CD14-positive monocyte (primary cell): ENCODE data around the gene MEX3D. TPM values are rescaled to one million over a fixed set of nuclear protein-coding genes. Genes with fewer than 3 reads are reported as not detected.

Experiments
- DNase-seq, 3 donors: peaks; one replicate each; pipeline ENCODE4 v3.0.0-alpha.2; 2011 to 2022
- H2AFZ ChIP-seq: 2 replicates; pipeline ENCODE4 v1.6.0; 2012; ENCODE audit warnings: mild to moderate bottlenecking, low read depth, low read length, inconsistent platforms; ENCODE audit not compliant: insufficient read depth, poor library complexity, severe bottlenecking
- H3K27ac ChIP-seq, 2 donors: 1 replicate in 1 of 2; 2 replicates in 1 of 2; pipeline ENCODE4 v1.5.1; 2012 to 2013; ENCODE audit warnings: low read length in 2 of 2, control low read depth in 1 of 2, inconsistent platforms in 1 of 2, low read depth in 1 of 2, mild to moderate bottlenecking in 1 of 2
- H3K27me3 ChIP-seq, 2 donors: one replicate each; pipeline versions ENCODE4 v1.6.0 to v1.6.1; 2011 to 2013; ENCODE audit warnings: low read length in 2 of 2; ENCODE audit not compliant: control insufficient read depth in 2 of 2, insufficient read depth in 2 of 2
- H3K36me3 ChIP-seq, 2 donors: replicated peaks in 1 of 2; 1 replicate in 1 of 2; 2 replicates in 1 of 2; pipeline versions ENCODE4 v1.5.1 to v1.6.1; 2012 to 2013; ENCODE audit warnings: low read length in 2 of 2, control low read depth in 1 of 2, inconsistent platforms in 1 of 2, mild to moderate bottlenecking in 1 of 2; ENCODE audit not compliant: insufficient read depth in 2 of 2, control insufficient read depth in 1 of 2
- H3K4me1 ChIP-seq, 2 donors: 1 replicate in 1 of 2; 2 replicates in 1 of 2; pipeline versions ENCODE4 v1.5.1 to v1.6.1; 2012 to 2013; ENCODE audit warnings: low read length in 2 of 2, control low read depth in 1 of 2, inconsistent platforms in 1 of 2, mild to moderate bottlenecking in 1 of 2, moderate library complexity in 1 of 2; ENCODE audit not compliant: insufficient read depth in 2 of 2, control insufficient read depth in 1 of 2
- H3K4me2 ChIP-seq: replicated peaks from 2 replicates; pipeline ENCODE3; 2012; ENCODE audit warnings: low read length, moderate library complexity, mild to moderate bottlenecking; ENCODE audit not compliant: poor library complexity, severe bottlenecking; ENCODE audit errors: extremely low read depth
- H3K4me3 ChIP-seq, 3 experiments: fragments of 200-600 bp in 1 of 3; sonication (generic) in 1 of 3; replicated peaks in 1 of 3; 1 replicate in 2 of 3; 2 replicates in 1 of 3; pipeline ENCODE4 v1.5.1; 2011 to 2013; ENCODE audit warnings: low read length in 3 of 3, mild to moderate bottlenecking in 3 of 3, control low read depth in 2 of 3, low read depth in 2 of 3, inconsistent platforms in 1 of 3, moderate library complexity in 1 of 3
- H3K79me2 ChIP-seq: 2 replicates; pipeline ENCODE4 v1.6.0; 2012; ENCODE audit warnings: mild to moderate bottlenecking, control low read depth, inconsistent platforms, low read length, moderate library complexity; ENCODE audit not compliant: insufficient read depth
- H3K9ac ChIP-seq: 2 replicates; pipeline ENCODE4 v1.6.0; 2017; ENCODE audit warnings: low read length, mild to moderate bottlenecking; ENCODE audit not compliant: insufficient read depth, poor library complexity, severe bottlenecking
- H3K9me3 ChIP-seq, 2 donors: replicated peaks in 1 of 2; 1 replicate in 1 of 2; 2 replicates in 1 of 2; pipeline versions ENCODE4 v1.5.1 to v1.6.1; 2012 to 2013; ENCODE audit warnings: low read length in 2 of 2, control low read depth in 1 of 2; ENCODE audit not compliant: control insufficient read depth in 1 of 2, insufficient read depth in 1 of 2
- H4K20me1 ChIP-seq: 2 replicates; pipeline ENCODE4 v1.6.0; 2012; ENCODE audit warnings: mild to moderate bottlenecking, low read length, control low read depth, moderate library complexity; ENCODE audit not compliant: insufficient read depth
- H3K27ac Mint-ChIP-seq, 7 donors: one replicate each; pipeline ENCODE4 v1.8.0; 2020; ENCODE audit warnings: mild to moderate bottlenecking in 7 of 7, mixed read lengths in 7 of 7, moderate library complexity in 6 of 7, inconsistent platforms in 2 of 7
- H3K27me3 Mint-ChIP-seq, 3 donors: one replicate each; pipeline ENCODE4 v1.8.0; 2021 to 2022; ENCODE audit warnings: low read depth in 3 of 3, mild to moderate bottlenecking in 3 of 3, mixed read lengths in 3 of 3, moderate library complexity in 3 of 3, inconsistent platforms in 1 of 3
- H3K36me3 Mint-ChIP-seq, 2 donors: one replicate each; pipeline ENCODE4 v1.8.0; 2020; ENCODE audit warnings: mixed read lengths in 2 of 2, inconsistent platforms in 1 of 2, mild to moderate bottlenecking in 1 of 2
- H3K4me1 Mint-ChIP-seq: one replicate; pipeline ENCODE4 v1.8.0; 2020; ENCODE audit warnings: mild to moderate bottlenecking, mixed read lengths
- H3K4me3 Mint-ChIP-seq, 2 donors: one replicate each; pipeline ENCODE4 v1.8.0; 2020; ENCODE audit warnings: mild to moderate bottlenecking in 2 of 2, mixed read lengths in 2 of 2, moderate library complexity in 1 of 2
- H3K9me3 Mint-ChIP-seq, 7 donors: one replicate each; pipeline ENCODE4 v1.8.0; 2020 to 2022; ENCODE audit warnings: mixed read lengths in 7 of 7, mild to moderate bottlenecking in 6 of 7, moderate library complexity in 6 of 7, inconsistent platforms in 2 of 7
- WGBS: methylation state at CpG from one replicate; pipeline ENCODE4 v1.1.5; 2013; ENCODE audit warnings: missing lambda C conversion rate; ENCODE audit not compliant: insufficient coverage; 5-methylcytosine and 5-hydroxymethylcytosine counted together
- intact Hi-C, 2 donors: fragments of 100-400 bp; cut with micrococcal nuclease; formaldehyde crosslinking; loops; one replicate each; pipeline versions ENCODE4 v1.15.0 to v1.15.1; 2023
- polyA plus RNA-seq, 3 donors: library from polyadenylated mRNA; depleted of rRNA in 1 of 3; unstranded in 2 of 3; stranded (reverse) in 1 of 3; fragments of 300-500 nt in 2 of 3; fragments of >200 nt in 1 of 3; fragmentation: Illumina TruSeq in 2 of 3; gene quantifications; 1 replicate in 2 of 3; 2 replicates in 1 of 3; pipeline ENCODE4 v1.2.3, GENCODE V29; 2012 to 2021
- TF ChIP-seq, protein P1 (sequence below): fragments of 200-600 bp; IDR thresholded peaks from one replicate; pipeline ENCODE4 v1.8.0; 2022; ENCODE audit warnings: antibody characterized with exemption, mild to moderate bottlenecking

Gene MEX3D
- polyA plus RNA-seq, 3 donors, result 0.08 to 1.0 (median 0.10) TPM

DNA sequence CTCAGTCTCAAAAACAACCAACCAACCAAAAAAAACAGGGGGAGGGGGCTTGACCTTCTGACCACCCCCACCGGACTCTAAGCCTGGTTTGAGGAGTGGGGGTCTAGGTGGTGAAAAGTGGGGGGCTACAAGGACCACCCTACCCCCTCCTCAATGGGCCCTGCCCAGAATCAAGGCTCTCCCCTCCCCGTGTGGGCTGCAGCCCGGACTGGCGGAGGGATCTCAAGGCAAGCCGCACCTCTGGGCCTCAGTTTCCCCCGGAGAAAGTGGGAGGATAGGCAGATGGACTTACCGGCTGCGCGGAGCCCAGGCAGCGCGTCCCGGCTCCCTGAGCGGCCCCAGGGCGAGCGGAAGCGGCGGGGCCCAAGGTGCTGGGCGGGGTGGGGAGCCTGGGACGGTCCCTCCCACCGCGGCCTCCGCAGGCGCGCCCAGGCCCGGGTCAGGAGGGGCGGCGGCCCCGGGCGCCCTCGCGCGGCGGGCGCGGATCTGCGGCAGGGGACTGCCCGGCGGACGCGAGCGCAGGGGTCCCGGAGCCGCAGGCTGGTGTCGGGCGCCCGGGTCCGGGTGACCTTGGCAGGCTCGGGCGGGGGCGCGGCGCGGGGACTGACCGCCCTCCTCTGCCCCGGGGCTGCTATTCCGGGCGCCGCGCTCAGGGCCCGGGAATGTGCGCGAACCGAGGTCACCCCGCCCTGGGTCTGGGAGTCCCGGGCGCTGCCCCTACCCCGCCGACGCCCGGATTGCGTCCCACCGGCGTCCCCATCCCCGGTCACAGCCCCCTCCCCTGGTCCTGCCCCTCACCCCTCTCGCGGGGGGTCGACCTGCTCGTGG is 55.2 kb downstream of the MEX3D start, which contains the start of gene ADAMTSL5:
TSS of gene ADAMTSL5 (minus strand) at position 349 of the 828 bp plus-strand sequence. CDS start 2,076 bp downstream, outside the sequence.
- H3K27ac ChIP-seq, result no peak within 1 kb of the TSS
- Mint-ChIP-seq H3K4me3 (peak within 1 kb of the TSS; percentile 48 to 72), H3K4me1 (peaks cover 10% of the 10 kb centered on the region), H3K9me3 (peaks cover 11 to 28% (median 23%) of the 10 kb centered on the region in 7 donors), H3K27me3 (peaks cover 40 to 81% (median 61%) of the 10 kb centered on the region in 3 donors), H3K36me3 (peaks cover 1 to 2% of the 10 kb centered on the region in 2 donors), H3K27ac (no peak within 1 kb of the TSS)
- peaks cover 6 to 18% of the 10 kb centered on the region in 2 donors for H3K4me1 ChIP-seq
- H3K27me3 ChIP-seq, result peaks cover 2 to 53% of the 10 kb centered on the region in 2 donors
- H3K79me2 ChIP-seq, result no peaks in the 10 kb centered on the region
- H3K9me3 ChIP-seq, result peaks cover 14 to 17% of the 10 kb centered on the region in 2 donors
- H3K4me3 ChIP-seq, result no peak within 1 kb of the TSS
- no peak for DNase-seq
- no peaks in the 10 kb centered on the region for H3K36me3 ChIP-seq
- H3K4me2 ChIP-seq, result peak within 1 kb of the TSS; percentile 49
- intact Hi-C loops, result loop anchor here in 1 of 2 donors (10.0 kb wide), 1 partner anchor 68 kb away; no protein-coding TSS in a partner anchor
- H2AFZ ChIP-seq, result no peak within 1 kb of the TSS
- WGBS, result 3% methylated on average over 76 of the region's 78 CpGs
- H4K20me1 ChIP-seq, result no peaks in the 10 kb centered on the region
- TF ChIP-seq, protein P1, sequence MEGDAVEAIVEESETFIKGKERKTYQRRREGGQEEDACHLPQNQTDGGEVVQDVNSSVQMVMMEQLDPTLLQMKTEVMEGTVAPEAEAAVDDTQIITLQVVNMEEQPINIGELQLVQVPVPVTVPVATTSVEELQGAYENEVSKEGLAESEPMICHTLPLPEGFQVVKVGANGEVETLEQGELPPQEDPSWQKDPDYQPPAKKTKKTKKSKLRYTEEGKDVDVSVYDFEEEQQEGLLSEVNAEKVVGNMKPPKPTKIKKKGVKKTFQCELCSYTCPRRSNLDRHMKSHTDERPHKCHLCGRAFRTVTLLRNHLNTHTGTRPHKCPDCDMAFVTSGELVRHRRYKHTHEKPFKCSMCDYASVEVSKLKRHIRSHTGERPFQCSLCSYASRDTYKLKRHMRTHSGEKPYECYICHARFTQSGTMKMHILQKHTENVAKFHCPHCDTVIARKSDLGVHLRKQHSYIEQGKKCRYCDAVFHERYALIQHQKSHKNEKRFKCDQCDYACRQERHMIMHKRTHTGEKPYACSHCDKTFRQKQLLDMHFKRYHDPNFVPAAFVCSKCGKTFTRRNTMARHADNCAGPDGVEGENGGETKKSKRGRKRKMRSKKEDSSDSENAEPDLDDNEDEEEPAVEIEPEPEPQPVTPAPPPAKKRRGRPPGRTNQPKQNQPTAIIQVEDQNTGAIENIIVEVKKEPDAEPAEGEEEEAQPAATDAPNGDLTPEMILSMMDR, result no peak
- peak within 1 kb of the TSS; percentile 15 for H3K9ac ChIP-seq
